ENCODE measurements around the gene GATAD2B.

- 0 out of 2 replicates have a peak, but pooled peaks have one; percentile 9 for TF ChIP-seq RAD21 (IDR thresholded peaks at IDR 0.05; ENCODE audit: low read length)
- no peak for TF ChIP-seq RFX5 (IDR thresholded peaks at IDR 0.05; ENCODE audit: low read depth, low read length)
- TF ChIP-seq POLR2A (IDR thresholded peaks at IDR 0.05; ENCODE audit: low read depth, low read length): peak; percentile 93
- TF ChIP-seq MAFK (IDR thresholded peaks at IDR 0.05; ENCODE audit: low read depth, low read length): no peak
Observed at GRCh38 chr1:153783233-153784190, 139.3 kb downstream of the GATAD2B start.
